Left kidney (tissue), 2 donors: Measurements from ENCODE around the gene AGAP1. TPM values are rescaled to one million over a fixed set of nuclear protein-coding genes. Genes with fewer than 3 reads are reported as not detected.
A peak's percentile ranks its signal among the peaks of the same experiment; 100 is the strongest.
"Not testable (repeated sequence)": the region's sequence is repeated elsewhere in the genome, so short reads cannot be mapped to it uniquely, and the experiment has no call there.

Source experiments
- DNase-seq: peaks from one replicate; pipeline ENCODE4 v3.0.0-alpha.2; 2013
- polyA plus RNA-seq: library from polyadenylated mRNA; unstranded; fragments of 120-200 nt; gene quantifications from one replicate; pipeline ENCODE4 v1.2.1, GENCODE V29; 2013; ENCODE audit not compliant: insufficient read length

AGAP1 gene
- polyA plus RNA-seq, 1 donor = 21.2 TPM

DNA sequence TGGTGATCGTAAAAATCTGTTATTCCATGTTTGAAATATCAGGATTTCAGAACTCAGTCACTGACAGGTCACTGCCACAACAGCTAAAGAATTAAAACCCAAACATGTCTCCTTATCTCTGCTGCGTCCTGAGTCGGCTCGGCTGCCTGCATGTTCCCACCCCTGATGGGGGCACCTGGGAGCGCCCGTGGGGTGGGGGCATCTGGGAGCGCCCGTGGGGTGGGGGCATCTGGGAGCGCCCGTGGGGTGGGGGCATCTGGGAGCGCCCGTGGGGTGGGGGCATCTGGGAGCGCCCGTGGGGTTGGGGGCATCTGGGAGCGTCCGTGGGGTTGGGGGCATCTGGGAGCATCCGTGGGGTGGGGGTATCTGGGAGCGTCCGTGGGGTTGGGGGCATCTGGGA lies 270.6 kb downstream of the AGAP1 start:
- not testable (repeated sequence) for DNase-seq

GRCh38 chr2:235765181-235765820 lies 271.5 kb downstream of the AGAP1 start:
- DNase-seq = no peak

- DNase-seq = peak; percentile 88
These were observed 272.4 kb downstream of the AGAP1 start for GRCh38 chr2:235766278-235766677.

DNA sequence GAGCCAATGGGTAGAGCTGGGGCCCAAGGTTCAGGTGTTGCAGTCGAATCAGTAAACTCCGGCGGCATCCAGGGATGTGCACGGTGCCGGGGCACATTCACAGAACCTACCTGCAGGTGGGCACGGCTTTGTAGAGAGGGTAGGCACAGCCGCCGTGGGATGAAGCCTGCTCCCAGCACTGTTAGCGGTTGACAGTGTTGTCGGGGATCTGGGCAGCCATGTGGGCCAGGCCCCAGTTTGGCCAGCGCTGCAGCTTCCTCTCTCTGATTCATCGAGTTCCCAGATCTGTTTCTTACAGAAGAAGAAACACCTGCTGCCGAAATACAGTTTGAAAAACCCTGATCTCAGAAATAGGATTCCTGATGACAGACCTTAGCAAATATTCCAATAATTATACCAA lies 274.8 kb downstream of the AGAP1 start:
- no peak for DNase-seq

GRCh38 chr2:235769046-235769445 lies 275.2 kb downstream of the AGAP1 start:
- no peak for DNase-seq

- DNase-seq = no peak
These were observed 277.3 kb downstream of the AGAP1 start for GRCh38 chr2:235770909-235771820.

DNA sequence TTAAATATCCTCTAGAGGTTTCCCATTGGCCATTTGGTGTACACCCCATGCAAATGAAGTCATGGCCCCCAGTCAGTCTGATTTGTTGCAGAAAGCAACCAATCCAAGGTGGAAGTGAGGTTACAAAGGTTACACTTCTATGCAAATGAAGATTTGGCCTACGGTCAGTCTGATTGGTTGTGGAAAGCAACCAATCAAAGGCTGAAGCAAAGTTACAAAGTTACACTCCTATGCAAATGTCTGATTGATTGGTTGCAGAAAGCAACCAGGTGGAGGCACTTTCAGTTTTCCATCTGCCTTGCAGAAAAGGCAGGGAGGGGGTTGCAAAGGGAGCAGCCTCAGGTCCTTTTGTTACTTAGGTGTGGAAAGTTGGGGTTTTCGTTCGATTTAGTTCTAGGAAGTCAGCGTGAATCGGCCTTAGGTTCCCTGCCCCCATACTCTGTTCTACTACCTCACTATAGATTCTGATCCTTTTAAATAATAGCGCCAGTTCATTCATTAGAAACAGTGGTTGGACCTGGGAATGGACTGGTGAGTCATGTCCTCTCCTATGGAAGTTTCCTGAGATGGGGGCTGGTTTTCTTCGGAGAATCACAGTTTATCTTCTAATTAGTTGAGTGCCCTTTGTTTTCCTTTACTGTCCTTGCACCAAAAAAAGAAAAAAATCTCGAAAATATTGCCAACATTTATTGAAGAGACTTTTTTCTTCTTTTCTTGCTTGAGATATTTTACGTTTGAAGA lies 279.5 kb downstream of the AGAP1 start:
- no peak for DNase-seq

GRCh38 chr2:235774153-235774870 lies 280.5 kb downstream of the AGAP1 start:
- DNase-seq = no peak

GRCh38 chr2:235776531-235776930 lies 282.7 kb downstream of the AGAP1 start:
- no peak for DNase-seq

DNA sequence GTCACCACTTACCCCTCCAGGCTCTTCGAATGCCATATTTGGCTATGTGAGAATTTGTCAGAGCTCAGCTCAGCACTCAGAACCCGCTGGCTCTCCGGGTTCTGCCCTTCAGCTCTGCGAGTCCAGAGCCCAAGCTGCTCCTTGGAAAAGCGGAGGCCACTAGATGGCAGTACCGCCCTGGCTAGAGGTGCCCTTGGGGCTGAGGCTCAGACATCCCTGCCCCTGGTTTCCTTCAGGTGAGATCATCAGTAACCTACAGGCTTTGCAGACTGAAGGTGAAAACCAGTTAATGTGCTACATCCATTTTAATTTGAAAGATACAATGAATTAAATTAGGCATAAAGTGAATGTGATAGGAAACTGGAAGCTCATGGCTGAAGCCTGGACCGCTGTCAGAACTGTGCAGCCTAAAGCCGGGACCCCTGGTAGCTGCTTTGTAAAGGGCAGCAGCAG lies 285.6 kb downstream of the AGAP1 start:
- DNase-seq = peak; percentile 79

- DNase-seq = peak; percentile 71
These were observed 286.6 kb downstream of the AGAP1 start for GRCh38 chr2:235780401-235780800.

- DNase-seq = peak; percentile 41
These were observed 287.9 kb downstream of the AGAP1 start for GRCh38 chr2:235781775-235782174.

GRCh38 chr2:235784788-235785187 lies 290.9 kb downstream of the AGAP1 start:
- no peak for DNase-seq

DNA sequence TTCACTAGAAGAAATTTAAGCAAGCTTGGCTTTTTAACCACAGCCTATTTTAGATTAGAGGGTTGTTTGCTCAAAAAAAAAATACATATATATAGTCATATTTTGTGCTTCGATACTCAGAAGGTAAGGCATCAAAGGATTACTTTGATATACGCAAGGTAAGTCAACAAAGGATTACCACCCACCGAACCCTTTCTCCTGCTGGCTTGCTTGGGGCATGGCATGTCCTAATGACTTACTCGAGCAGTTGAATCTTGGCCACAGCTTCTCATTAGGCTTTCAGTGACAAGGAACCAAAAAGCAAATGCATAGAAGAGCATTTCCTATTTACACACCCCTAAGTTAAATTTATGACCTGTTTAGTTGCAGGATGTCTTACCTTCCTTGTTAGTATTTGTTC lies 295.7 kb downstream of the AGAP1 start:
- DNase-seq = no peak

GRCh38 chr2:235793163-235793752 lies 299.4 kb downstream of the AGAP1 start:
- no peak for DNase-seq

GRCh38 chr2:235799281-235799680 lies 305.4 kb downstream of the AGAP1 start:
- DNase-seq = no peak

DNA sequence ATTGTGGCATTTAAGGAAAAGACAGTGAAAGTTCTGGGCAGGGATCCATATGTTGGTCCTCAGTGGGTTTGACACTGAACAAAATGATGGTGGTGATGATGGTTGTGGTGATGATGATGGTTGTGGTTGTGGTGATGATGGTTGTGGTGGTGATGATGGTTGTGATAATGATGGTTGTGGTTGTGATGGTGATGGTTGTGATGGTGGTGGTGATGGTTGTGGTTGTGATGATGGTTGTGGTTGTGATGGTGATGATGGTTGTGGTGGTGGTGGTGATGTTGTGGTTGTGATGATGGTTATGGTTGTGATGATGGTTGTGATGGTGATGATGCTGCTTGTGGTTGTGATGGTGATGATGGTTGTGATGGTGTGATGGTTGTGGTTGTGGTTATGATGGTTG lies 308.7 kb downstream of the AGAP1 start:
- DNase-seq = no peak

GRCh38 chr2:235803028-235803427 lies 309.2 kb downstream of the AGAP1 start:
- no peak for DNase-seq

GRCh38 chr2:235804676-235805075 lies 310.8 kb downstream of the AGAP1 start:
- no peak for DNase-seq

DNA sequence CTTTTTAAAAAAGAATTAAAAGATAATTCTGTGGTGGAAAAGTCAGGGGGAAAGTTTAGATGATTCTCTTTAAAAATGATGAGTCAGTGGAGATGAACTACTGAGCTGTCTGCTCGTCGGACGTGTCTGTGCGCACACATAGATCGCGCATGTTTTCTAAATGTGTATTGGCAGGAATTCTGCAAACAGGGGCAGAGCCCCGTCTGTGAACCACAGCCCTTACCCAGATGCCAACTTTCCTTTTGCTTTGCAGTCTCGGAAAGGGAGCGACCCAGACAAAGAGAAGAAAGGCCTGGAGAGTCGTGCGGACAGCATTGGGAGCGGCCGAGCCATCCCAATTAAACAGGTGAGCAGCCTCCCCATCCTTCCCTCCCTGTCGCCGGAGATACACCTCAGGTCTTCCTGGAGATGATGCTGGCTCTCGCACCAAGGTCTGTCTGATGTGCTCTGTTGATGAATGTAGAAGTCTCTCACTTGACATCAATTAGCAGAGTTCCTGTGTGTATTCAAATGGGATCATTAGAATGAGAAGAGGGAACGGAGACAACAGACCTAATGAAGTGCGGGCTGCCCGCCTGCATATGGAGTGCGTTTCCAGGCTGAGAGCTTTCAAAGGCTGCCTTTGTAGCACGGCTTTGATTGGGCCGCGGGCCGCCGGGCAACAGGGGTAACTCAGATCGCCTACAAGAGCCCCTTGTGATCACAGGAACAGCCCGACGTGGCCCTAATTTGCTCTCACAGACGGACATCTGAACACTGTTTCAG lies 313.3 kb downstream of the AGAP1 start:
- DNase-seq = no peak

GRCh38 chr2:235808366-235808765 lies 314.5 kb downstream of the AGAP1 start:
- DNase-seq = no peak
